ENCODE results near the gene ANXA9. TPM values are rescaled to one million over a fixed set of nuclear protein-coding genes. Genes with fewer than 3 reads are reported as not detected.

The ANXA9 gene
- total RNA-seq, 1 donor from 2014 or later: not detected

GRCh38 chr1:151002051-151002450 is 20.0 kb downstream of the ANXA9 start:
- DNase-seq (ENCODE audit: low spot score): no peak
- Mint-ChIP-seq H3K4me1 (ENCODE audit: unreplicated experiment) (peaks cover 38% of the 10 kb centered on the region), H3K27me3 (ENCODE audit: unreplicated experiment) (peaks cover 3% of the 10 kb centered on the region), H3K27ac (ENCODE audit: unreplicated experiment) (no peak overlapping the region), H3K4me3 (ENCODE audit: unreplicated experiment) (peak overlapping the region; percentile 42), H3K9me3 (ENCODE audit: unreplicated experiment) (no peaks in the 10 kb centered on the region), H3K36me3 (ENCODE audit: low read depth, unreplicated experiment) (peaks cover 14% of the 10 kb centered on the region)
- no peak for TF ChIP-seq CTCF (IDR thresholded peaks at IDR 0.05; ENCODE audit: unreplicated experiment)

GRCh38 chr1:151002611-151003010 is 20.5 kb downstream of the ANXA9 start:
- Mint-ChIP-seq H3K4me3 (ENCODE audit: unreplicated experiment) (peak overlapping the region; percentile 74), H3K27me3 (ENCODE audit: unreplicated experiment) (peaks cover 5% of the 10 kb centered on the region), H3K4me1 (ENCODE audit: unreplicated experiment) (peaks cover 44% of the 10 kb centered on the region), H3K9me3 (ENCODE audit: unreplicated experiment) (no peaks in the 10 kb centered on the region), H3K27ac (ENCODE audit: unreplicated experiment) (peak overlapping the region; percentile 80), H3K36me3 (ENCODE audit: low read depth, unreplicated experiment) (peaks cover 16% of the 10 kb centered on the region)
- DNase-seq (ENCODE audit: low spot score): no peak
- TF ChIP-seq CTCF (IDR thresholded peaks at IDR 0.05; ENCODE audit: unreplicated experiment): no peak

- Mint-ChIP-seq H3K4me3 (ENCODE audit: unreplicated experiment) (no peak overlapping the region), H3K27ac (ENCODE audit: unreplicated experiment) (no peak overlapping the region), H3K4me1 (ENCODE audit: unreplicated experiment) (peaks cover 49% of the 10 kb centered on the region), H3K9me3 (ENCODE audit: unreplicated experiment) (no peaks in the 10 kb centered on the region), H3K27me3 (ENCODE audit: unreplicated experiment) (peaks cover 9% of the 10 kb centered on the region), H3K36me3 (ENCODE audit: low read depth, unreplicated experiment) (peaks cover 21% of the 10 kb centered on the region)
- no peak for DNase-seq (ENCODE audit: low spot score)
- TF ChIP-seq CTCF (IDR thresholded peaks at IDR 0.05; ENCODE audit: unreplicated experiment): no peak
Measured at GRCh38 chr1:151003180-151003579, 21.1 kb downstream of the ANXA9 start.

GRCh38 chr1:151005729-151006319 is 23.7 kb downstream of the ANXA9 start:
- no peak for DNase-seq (ENCODE audit: low spot score)
- TF ChIP-seq CTCF (IDR thresholded peaks at IDR 0.05; ENCODE audit: unreplicated experiment): no peak
- H3K36me3 Mint-ChIP-seq (ENCODE audit: low read depth, unreplicated experiment): peaks cover 12% of the 10 kb centered on the region
- H3K27ac Mint-ChIP-seq (ENCODE audit: unreplicated experiment): peak overlapping the region; percentile 98
- peaks cover 55% of the 10 kb centered on the region for H3K4me1 Mint-ChIP-seq (ENCODE audit: unreplicated experiment)
- H3K9me3 Mint-ChIP-seq (ENCODE audit: unreplicated experiment): no peaks in the 10 kb centered on the region
- peaks cover 9% of the 10 kb centered on the region for H3K27me3 Mint-ChIP-seq (ENCODE audit: unreplicated experiment)
- H3K4me3 Mint-ChIP-seq (ENCODE audit: unreplicated experiment): peak overlapping the region; percentile 90

- H3K27me3 Mint-ChIP-seq (ENCODE audit: unreplicated experiment): peaks cover 9% of the 10 kb centered on the region
- peak within 1 kb of the TSS; percentile 98 for H3K27ac Mint-ChIP-seq (ENCODE audit: unreplicated experiment)
Measured at GRCh38 chr1:151006327-151007052, 24.4 kb downstream of the ANXA9 start, which contains the start of gene MINDY1. TSS of gene MINDY1 (minus strand) at chr1:151006902. CDS start at chr1:151002617, 4,285 bp downstream.

More at GRCh38 chr1:151006327-151007052, 24.4 kb downstream of the ANXA9 start, which contains the start of gene MINDY1:
- peak; percentile 57 for DNase-seq (ENCODE audit: low spot score)
- H3K4me3 Mint-ChIP-seq (ENCODE audit: unreplicated experiment): peak within 1 kb of the TSS; percentile 90
- TF ChIP-seq CTCF (IDR thresholded peaks at IDR 0.05; ENCODE audit: unreplicated experiment): no peak
- no peaks in the 10 kb centered on the region for H3K9me3 Mint-ChIP-seq (ENCODE audit: unreplicated experiment)
- H3K36me3 Mint-ChIP-seq (ENCODE audit: low read depth, unreplicated experiment): peaks cover 12% of the 10 kb centered on the region
- H3K4me1 Mint-ChIP-seq (ENCODE audit: unreplicated experiment): peaks cover 49% of the 10 kb centered on the region
